Measurements from ENCODE around the gene PNPLA2. TPM values are rescaled to one million over a fixed set of nuclear protein-coding genes. Genes with fewer than 3 reads are reported as not detected.

PNPLA2 gene
- total RNA-seq, 3 donors from 2014 or later = 103 to 266 (median 109) TPM

DNA sequence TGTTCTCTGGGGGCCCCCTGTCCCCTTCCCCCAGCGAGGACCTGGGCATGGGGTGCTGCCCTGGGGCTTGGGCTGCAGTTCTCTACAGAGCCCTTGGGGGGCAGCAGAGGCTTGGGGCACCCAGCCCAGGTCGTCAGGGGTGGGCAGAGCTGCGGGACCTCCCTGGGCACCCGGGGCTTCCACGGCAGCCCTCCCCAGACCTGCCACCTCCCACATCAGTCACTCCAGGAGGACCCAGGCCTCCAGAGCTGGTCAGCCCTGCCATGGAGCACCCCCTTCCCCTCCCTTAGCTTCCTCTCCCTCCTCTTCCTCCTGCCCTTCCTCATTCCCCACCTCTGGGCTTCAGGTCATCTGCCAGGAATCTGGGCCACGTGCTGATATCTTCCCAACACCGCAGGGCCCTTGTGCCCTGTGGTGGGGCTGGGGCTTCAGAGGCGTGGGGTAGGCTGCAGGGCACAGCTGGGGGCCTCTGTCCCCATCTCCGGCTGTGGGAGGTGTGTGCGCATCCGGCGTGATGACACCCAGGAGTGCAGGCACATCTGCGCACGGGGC lies 29.7 kb downstream of the PNPLA2 start:
- no peaks in the 10 kb centered on the region for H3K27me3 ChIP-seq
- TF ChIP-seq POLR2A (IDR thresholded peaks at IDR 0.05) = no peak
- TF ChIP-seq, protein P1, sequence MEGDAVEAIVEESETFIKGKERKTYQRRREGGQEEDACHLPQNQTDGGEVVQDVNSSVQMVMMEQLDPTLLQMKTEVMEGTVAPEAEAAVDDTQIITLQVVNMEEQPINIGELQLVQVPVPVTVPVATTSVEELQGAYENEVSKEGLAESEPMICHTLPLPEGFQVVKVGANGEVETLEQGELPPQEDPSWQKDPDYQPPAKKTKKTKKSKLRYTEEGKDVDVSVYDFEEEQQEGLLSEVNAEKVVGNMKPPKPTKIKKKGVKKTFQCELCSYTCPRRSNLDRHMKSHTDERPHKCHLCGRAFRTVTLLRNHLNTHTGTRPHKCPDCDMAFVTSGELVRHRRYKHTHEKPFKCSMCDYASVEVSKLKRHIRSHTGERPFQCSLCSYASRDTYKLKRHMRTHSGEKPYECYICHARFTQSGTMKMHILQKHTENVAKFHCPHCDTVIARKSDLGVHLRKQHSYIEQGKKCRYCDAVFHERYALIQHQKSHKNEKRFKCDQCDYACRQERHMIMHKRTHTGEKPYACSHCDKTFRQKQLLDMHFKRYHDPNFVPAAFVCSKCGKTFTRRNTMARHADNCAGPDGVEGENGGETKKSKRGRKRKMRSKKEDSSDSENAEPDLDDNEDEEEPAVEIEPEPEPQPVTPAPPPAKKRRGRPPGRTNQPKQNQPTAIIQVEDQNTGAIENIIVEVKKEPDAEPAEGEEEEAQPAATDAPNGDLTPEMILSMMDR (IDR thresholded peaks at IDR 0.05) = peak; percentile 25 to 81 (median 75)
- H3K4me3 ChIP-seq = peak overlapping the region in 2 of 3 donors; percentile 57 to 78
- no peak overlapping the region for H3K27ac ChIP-seq
- no peak for DNase-seq (ENCODE audit: low spot score in 2 of 2)
- intact Hi-C loops (cut with DNase I; ENCODE audit: low total_unique reads) = loop anchor here (5.0 kb wide), 1 partner anchor 64 kb away; the partner anchor contains the start of gene CHID1
- H3K4me1 ChIP-seq = peaks cover 19 to 26% of the 10 kb centered on the region in 2 donors
- H3K36me3 ChIP-seq = no peaks in the 10 kb centered on the region
- H3K9me3 ChIP-seq = no peaks in the 10 kb centered on the region

DNA sequence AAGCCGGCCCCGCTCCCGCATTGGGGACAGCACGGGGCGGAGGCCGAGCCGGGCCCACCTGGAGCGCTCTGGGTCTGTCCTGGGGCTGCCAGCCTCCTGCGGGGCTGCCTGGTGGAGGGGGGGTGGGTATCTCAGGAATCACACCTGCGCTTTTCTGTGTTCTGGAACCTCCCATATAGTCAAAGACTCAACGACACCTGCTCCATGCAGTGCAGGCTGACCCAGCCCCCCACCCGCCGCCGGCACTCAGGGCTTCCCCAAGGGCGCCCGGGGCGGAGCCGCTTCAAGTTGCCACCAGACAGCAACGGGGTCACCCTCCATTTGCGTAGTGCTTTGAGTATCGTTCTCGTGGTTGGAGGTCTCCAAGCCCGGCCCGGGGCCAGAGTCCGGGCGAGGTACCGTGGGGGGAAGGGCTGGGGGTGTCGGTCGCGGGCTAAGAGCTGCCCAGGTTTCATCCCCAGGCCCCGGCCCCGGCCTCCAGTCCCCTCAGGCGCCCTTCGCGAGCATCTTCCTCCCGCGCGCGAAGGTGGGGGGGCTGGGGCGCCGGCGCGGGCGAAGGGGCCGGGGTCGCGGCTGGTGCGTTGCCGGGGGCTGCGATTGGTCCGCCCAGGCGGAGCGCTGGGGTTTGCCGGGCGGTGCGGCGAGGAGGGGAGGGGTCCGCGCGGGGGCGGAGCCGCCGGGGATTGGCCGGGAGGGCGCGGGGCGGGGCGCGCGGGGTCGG lies 30.6 kb downstream of the PNPLA2 start:
- DNase-seq (ENCODE audit: low spot score in 2 of 2) = no peak
- intact Hi-C loops (cut with DNase I; ENCODE audit: low total_unique reads) = loop anchor here (5.0 kb wide), 1 partner anchor 63 kb away; the partner anchor contains the start of gene CHID1
- peak overlapping the region in 1 of 2 donors; percentile 32 for H3K27ac ChIP-seq
- H3K4me1 ChIP-seq = peaks cover 13 to 26% of the 10 kb centered on the region in 2 donors
- no peaks in the 10 kb centered on the region for H3K9me3 ChIP-seq
- H3K27me3 ChIP-seq = no peaks in the 10 kb centered on the region
- peak overlapping the region; percentile 30 to 78 (median 57) for H3K4me3 ChIP-seq
- TF ChIP-seq, protein P1 (IDR thresholded peaks at IDR 0.05) = no peak
- TF ChIP-seq POLR2A (IDR thresholded peaks at IDR 0.05) (no peak), POLR2AphosphoS5 (IDR thresholded peaks at IDR 0.05) (no peak)
- no peaks in the 10 kb centered on the region for H3K36me3 ChIP-seq

DNA sequence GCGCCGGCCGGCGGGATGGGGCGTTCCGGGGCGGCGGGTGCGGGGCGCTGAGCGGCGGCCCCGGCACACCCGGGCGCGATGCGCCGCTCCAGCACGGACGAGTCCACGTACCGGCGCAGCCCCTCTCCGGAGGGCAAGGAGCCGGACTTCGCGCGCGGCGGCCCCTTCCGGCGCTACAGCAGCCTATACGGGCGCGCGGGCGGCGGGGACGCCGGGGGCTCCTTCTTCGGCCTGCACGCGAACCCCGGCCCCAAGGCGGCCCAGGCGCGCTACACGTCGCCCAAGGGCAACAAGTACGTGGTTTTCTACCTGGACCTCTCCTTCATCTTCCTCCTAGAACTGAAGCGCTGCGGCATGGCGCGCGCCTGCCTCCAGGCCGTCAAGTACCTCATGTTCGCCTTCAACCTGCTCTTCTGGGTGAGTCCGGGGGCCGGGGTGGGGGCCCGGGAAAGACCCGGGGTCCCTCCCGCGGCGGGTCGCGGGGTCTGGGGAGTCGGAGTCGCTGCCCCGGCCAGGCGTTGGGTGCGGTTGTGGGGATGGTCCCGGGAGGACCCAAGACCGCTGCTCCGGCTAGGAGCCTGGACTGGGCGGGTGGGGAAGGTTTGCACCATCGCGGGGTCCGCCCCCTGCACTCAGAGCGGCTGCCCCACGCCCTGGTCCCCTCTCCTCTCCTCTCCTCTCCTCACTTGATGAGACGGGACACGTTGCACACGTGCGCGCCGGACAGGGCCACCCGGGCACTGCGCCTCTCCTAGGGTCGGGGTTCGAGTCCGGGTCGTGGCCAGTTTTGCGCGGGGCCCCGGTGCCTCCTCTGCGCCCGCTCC lies 31.4 kb downstream of the PNPLA2 start:
- no peak for DNase-seq (ENCODE audit: low spot score in 2 of 2)
- intact Hi-C loops (cut with DNase I; ENCODE audit: low total_unique reads) = loop anchor here (5.0 to 10.0 kb wide), 2 partner anchors 62 to 205 kb away; partner anchors contain the start of gene CHID1
- Histone ChIP-seq H3K27me3 (no peaks in the 10 kb centered on the region), H3K9me3 (no peaks in the 10 kb centered on the region), H3K27ac (peak overlapping the region in 1 of 2 donors; percentile 32), H3K4me1 (peaks cover 13 to 20% of the 10 kb centered on the region in 2 donors), H3K4me3 (peak overlapping the region; percentile 10 to 78 (median 57)), H3K36me3 (no peaks in the 10 kb centered on the region)
- TF ChIP-seq, protein P1 (IDR thresholded peaks at IDR 0.05) = no peak
- no peak for TF ChIP-seq POLR2AphosphoS5 (IDR thresholded peaks at IDR 0.05)
- no peak for TF ChIP-seq POLR2A (IDR thresholded peaks at IDR 0.05)

DNA sequence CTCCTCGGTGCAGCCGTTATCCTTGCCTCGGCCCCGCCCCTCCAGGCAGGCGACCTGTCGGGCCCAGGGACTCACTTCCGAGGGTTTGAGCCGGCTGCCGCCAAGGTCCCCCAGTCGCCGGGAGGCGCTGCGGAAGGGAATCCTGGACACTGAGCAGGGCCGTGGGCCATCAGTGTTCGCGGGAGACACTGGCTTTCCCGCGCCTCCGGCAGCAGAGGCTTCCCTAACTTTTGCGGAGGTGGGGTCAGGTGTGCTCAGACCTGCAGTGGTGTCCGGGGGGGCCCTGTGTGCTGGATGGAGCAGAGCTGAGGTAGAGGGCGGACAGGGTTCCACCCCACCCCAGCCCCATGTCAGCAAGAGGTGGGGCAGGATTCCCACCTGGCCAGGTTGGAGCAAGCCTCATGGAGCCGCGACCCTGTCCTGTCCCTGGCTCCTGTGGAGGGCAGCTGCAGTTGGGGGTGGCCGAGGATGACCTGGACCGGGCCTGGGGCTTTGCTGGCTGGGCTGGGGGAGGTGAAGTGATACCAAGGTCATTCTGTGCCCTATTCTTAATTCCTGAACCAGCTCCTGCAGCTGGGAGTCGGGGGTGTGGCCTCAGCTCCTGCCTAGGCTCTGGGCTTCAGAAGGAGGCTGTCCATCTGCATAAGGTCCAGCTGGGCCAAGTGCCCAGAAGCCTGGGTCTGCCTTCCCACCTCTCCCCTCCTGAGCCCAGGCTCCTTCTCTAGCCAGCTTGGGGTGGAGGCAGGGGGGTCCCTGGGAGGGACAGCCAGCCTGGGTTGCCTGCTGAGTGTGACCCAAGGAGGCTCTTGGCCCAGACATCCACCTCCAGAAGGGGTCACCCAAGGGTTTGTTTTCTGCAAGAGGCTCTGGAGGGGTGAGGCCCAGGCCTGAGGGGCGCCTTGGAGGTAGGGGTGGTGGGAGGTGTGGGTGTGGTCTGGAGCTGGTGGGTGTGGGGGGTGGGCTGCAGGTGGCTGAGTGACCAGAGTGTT lies 32.4 kb downstream of the PNPLA2 start:
- peak overlapping the region in 1 of 3 donors; percentile 4 for H3K4me3 ChIP-seq
- H3K9me3 ChIP-seq = no peaks in the 10 kb centered on the region
- TF ChIP-seq POLR2A (IDR thresholded peaks at IDR 0.05) = no peak
- TF ChIP-seq, protein P1 (IDR thresholded peaks at IDR 0.05) = no peak
- no peak for TF ChIP-seq POLR2AphosphoS5 (IDR thresholded peaks at IDR 0.05)
- H3K27ac ChIP-seq = no peak overlapping the region
- H3K4me1 ChIP-seq = peaks cover 13 to 15% of the 10 kb centered on the region in 2 donors
- no peaks in the 10 kb centered on the region for H3K36me3 ChIP-seq
- no peaks in the 10 kb centered on the region for H3K27me3 ChIP-seq
- intact Hi-C loops (cut with DNase I; ENCODE audit: low total_unique reads) = loop anchor here (10.0 kb wide), 1 partner anchor 204 kb away; no protein-coding TSS in a partner anchor
- DNase-seq (ENCODE audit: low spot score in 2 of 2) = no peak
